ENCODE measurements around the gene CCM2.

GRCh38 chr7:44970523-44971051 lies 29.4 kb upstream of the CCM2 start:
- TF ChIP-seq CTCF (IDR thresholded peaks at IDR 0.05) (no peak), POLR2A (IDR thresholded peaks at IDR 0.05) (no peak), POLR2AphosphoS5 (IDR thresholded peaks at IDR 0.05) (no peak)
